Left lung (tissue), 10 donors: ENCODE measurements around the gene TGM3. TPM values are rescaled to one million over a fixed set of nuclear protein-coding genes. Genes with fewer than 3 reads are reported as not detected.

Experiments used
- ATAC-seq: fragments of 200-7000 bp; cut with Tn5 transposase; one replicate; pipeline ENCODE4 v1.9.1; 2020; ENCODE audit warnings: moderate library complexity
- DNase-seq, 4 donors: peaks; one replicate each; pipeline ENCODE4 v3.0.0-alpha.2; 2013 to 2020
- H3K27ac ChIP-seq, 2 donors: fragments of 200-600 bp; sonication (generic) in 1 of 2; one replicate each; pipeline versions ENCODE4 v1.5.0 to v1.8.0; 2020 to 2021
- H3K27me3 ChIP-seq, 2 donors: fragments of 200-600 bp; sonication (generic) in 1 of 2; one replicate each; pipeline versions ENCODE4 v1.5.0 to v1.8.0; 2020 to 2021
- H3K36me3 ChIP-seq, 2 donors: fragments of 200-600 bp; sonication (generic) in 1 of 2; one replicate each; pipeline versions ENCODE4 v1.5.0 to v1.8.0; 2020 to 2021
- H3K4me1 ChIP-seq, 2 donors: fragments of 200-600 bp; one replicate each; pipeline ENCODE4 v1.8.0; 2021
- H3K4me3 ChIP-seq, 2 donors: fragments of 200-600 bp; sonication (generic) in 1 of 2; one replicate each; pipeline versions ENCODE4 v1.5.0 to v1.8.0; 2020 to 2021; ENCODE audit warnings: mild to moderate bottlenecking in 1 of 2
- H3K9me3 ChIP-seq, 2 donors: fragments of 200-600 bp; sonication (generic) in 1 of 2; one replicate each; pipeline versions ENCODE4 v1.5.0 to v1.8.0; 2020 to 2021
- intact Hi-C, 2 donors: fragments of 100-400 bp; cut with DNase I; formaldehyde crosslinking; loops; one replicate each; pipeline versions ENCODE4 v1.11.2 to v1.14.2; 2022
- polyA plus RNA-seq, 6 donors: library from polyadenylated mRNA; unstranded; fragments of 120-200 nt; gene quantifications; one replicate each; pipeline ENCODE4 v1.2.1, GENCODE V29; 2013; ENCODE audit not compliant: insufficient read length in 6 of 6
- total RNA-seq, 2 donors: library from RNA; stranded (reverse); fragmentation: NEBNext Ultra II Directional; extraction: Animal tissue kit (Norgen Biotek cat#: 25700); gene quantifications; one replicate each; pipeline ENCODE4 v1.2.1, GENCODE V29; 2021
- TF ChIP-seq, protein P1 (sequence below), 2 donors: fragments of 200-600 bp; sonication (generic) in 1 of 2; IDR thresholded peaks; one replicate each; pipeline versions ENCODE4 v1.5.0 to v1.8.0; 2021; ENCODE audit warnings: antibody characterized with exemption in 2 of 2
- donor health status: DM: no; HTN: yes; CAD: no.
- donor health status: DM: no; HTN: no; CAD: no.

TGM3 gene
- total and polyA plus RNA-seq, 8 donors = 0.20 to 0.37 (median 0.27) TPM; not detected in 3

DNA sequence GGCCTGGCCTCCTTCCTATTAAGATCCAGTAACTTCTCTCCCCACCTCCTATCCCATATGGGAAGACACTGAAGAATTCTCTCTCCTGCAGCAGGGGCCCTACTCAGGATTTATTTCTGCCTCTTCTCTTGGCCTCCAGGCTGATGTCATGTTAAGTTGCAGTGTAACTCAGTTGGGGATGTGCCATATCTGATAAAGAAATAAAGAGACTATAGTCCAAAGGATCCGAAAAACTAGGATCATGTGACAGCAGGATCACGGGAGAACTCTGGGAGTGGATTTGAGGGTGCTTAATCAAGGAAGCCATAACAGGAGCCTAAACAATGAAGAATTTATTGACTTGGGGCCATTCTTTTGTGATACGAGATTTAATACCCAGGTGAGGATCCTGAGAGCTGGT is 46.4 kb downstream of the TGM3 start:
- intact Hi-C loops = no loop called here
- DNase-seq = no peak
- TF ChIP-seq, protein P1, sequence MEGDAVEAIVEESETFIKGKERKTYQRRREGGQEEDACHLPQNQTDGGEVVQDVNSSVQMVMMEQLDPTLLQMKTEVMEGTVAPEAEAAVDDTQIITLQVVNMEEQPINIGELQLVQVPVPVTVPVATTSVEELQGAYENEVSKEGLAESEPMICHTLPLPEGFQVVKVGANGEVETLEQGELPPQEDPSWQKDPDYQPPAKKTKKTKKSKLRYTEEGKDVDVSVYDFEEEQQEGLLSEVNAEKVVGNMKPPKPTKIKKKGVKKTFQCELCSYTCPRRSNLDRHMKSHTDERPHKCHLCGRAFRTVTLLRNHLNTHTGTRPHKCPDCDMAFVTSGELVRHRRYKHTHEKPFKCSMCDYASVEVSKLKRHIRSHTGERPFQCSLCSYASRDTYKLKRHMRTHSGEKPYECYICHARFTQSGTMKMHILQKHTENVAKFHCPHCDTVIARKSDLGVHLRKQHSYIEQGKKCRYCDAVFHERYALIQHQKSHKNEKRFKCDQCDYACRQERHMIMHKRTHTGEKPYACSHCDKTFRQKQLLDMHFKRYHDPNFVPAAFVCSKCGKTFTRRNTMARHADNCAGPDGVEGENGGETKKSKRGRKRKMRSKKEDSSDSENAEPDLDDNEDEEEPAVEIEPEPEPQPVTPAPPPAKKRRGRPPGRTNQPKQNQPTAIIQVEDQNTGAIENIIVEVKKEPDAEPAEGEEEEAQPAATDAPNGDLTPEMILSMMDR (IDR thresholded peaks at IDR 0.05) = no peak
- Histone ChIP-seq H3K27ac (no peak overlapping the region), H3K27me3 (peaks cover 0 to 11% of the 10 kb centered on the region in 2 donors), H3K36me3 (no peaks in the 10 kb centered on the region), H3K4me3 (no peak overlapping the region), H3K9me3 (no peaks in the 10 kb centered on the region), H3K4me1 (no peaks in the 10 kb centered on the region)
- ATAC-seq = no peak

DNA sequence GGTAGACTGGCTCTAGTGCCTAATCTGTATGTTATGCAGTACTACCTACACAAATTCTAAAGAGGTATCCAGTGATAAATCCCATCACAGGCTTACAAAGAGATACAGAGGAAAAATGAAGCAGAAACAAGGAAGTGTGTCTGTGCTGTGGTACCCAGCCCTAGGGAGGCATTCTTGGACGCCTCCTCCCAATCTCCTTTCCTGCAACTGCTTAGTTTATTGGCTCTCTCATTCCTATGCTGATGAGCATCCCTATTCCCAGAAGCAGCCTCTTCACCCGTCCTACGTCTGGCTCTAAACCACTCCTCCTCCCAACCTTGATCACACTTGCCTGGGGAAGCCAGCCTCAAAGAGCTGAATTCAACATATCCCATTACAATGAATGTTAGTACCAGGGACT is 50.4 kb downstream of the TGM3 start:
- no peaks in the 10 kb centered on the region for H3K4me1 ChIP-seq
- H3K9me3 ChIP-seq = no peaks in the 10 kb centered on the region
- TF ChIP-seq, protein P1 (IDR thresholded peaks at IDR 0.05) = no peak
- peaks cover 0 to 32% of the 10 kb centered on the region in 2 donors for H3K27me3 ChIP-seq
- no peak overlapping the region for H3K4me3 ChIP-seq
- no peaks in the 10 kb centered on the region for H3K36me3 ChIP-seq
- ATAC-seq (no peak), DNase-seq (no peak)
- no peak overlapping the region for H3K27ac ChIP-seq
- intact Hi-C loops = no loop called here

DNA sequence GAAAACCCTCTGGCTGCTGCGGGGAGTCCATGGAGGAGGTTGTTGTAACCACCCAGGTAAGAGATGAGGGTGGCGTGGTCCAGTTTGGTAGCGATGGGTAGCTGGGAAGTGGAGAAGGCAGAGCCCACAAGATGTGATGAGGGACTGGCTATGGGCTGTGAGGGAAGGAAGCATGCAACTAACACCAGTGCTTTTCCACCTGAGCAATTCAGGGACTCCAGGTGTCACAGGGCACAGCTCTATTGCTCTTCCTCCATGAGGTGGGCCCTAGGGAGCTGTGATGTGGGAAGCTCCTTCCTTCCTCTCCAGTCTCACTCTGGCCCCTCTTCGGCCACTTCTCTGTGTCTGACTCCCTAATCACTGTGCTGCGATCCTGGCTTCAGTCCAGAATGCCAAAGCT is 52.5 kb downstream of the TGM3 start:
- H3K27me3 ChIP-seq = peaks cover 0 to 45% of the 10 kb centered on the region in 2 donors
- H3K4me1 ChIP-seq = no peaks in the 10 kb centered on the region
- H3K9me3 ChIP-seq = no peaks in the 10 kb centered on the region
- H3K36me3 ChIP-seq = no peaks in the 10 kb centered on the region
- H3K4me3 ChIP-seq = no peak overlapping the region
- ATAC-seq (no peak), DNase-seq (no peak)
- TF ChIP-seq, protein P1 (IDR thresholded peaks at IDR 0.05) = no peak
- intact Hi-C loops = no loop called here
- no peak overlapping the region for H3K27ac ChIP-seq

DNA sequence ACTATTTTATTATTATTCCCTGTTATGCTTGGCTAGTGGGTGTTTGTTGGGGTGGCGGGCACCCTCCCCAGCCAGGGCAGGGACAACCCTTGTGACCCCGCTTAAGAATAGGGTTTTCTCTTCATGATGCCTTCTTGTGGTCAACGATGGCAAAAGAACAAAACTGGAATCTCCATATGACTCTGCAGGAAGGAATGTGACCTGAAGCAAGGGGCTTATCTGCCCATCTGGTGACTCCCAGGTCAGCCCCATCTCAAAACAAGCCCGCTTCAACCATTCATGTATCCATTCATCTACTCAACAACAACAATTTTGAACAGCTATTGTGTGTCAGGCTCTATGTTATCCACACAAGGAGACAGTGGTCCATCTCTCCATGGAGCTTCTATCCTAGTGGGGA is 54.0 kb downstream of the TGM3 start:
- no peaks in the 10 kb centered on the region for H3K36me3 ChIP-seq
- no peak overlapping the region for H3K4me3 ChIP-seq
- no peak overlapping the region for H3K27ac ChIP-seq
- DNase-seq (no peak), ATAC-seq (no peak)
- H3K9me3 ChIP-seq = no peaks in the 10 kb centered on the region
- intact Hi-C loops = no loop called here
- TF ChIP-seq, protein P1 (IDR thresholded peaks at IDR 0.05) = no peak
- peaks cover 0 to 54% of the 10 kb centered on the region in 2 donors for H3K27me3 ChIP-seq
- H3K4me1 ChIP-seq = no peaks in the 10 kb centered on the region

DNA sequence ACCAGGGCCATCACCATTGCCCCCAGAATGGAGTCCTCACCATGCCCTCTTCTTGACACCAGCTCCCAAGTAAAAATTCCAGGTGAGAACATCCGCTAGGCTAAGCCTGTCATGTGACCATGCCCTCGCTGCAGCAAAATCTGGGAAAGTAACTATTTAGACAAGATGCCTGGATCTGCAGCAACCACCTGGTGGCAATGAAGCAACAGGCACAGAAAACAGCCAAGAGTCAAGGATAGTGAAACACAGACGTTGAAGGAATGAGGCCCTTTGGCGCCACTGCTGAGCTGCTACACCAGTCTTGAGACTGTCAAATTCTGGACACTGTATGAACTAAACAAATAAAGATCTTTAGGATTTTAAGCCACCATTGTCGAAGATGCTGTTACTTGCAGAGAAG is 54.8 kb downstream of the TGM3 start:
- ATAC-seq (no peak), DNase-seq (no peak)
- no peak overlapping the region for H3K4me3 ChIP-seq
- H3K9me3 ChIP-seq = no peaks in the 10 kb centered on the region
- intact Hi-C loops = no loop called here
- TF ChIP-seq, protein P1 (IDR thresholded peaks at IDR 0.05) = no peak
- H3K27me3 ChIP-seq = peaks cover 0 to 62% of the 10 kb centered on the region in 2 donors
- no peaks in the 10 kb centered on the region for H3K36me3 ChIP-seq
- no peaks in the 10 kb centered on the region for H3K4me1 ChIP-seq
- no peak overlapping the region for H3K27ac ChIP-seq
